Measurements from ENCODE around the gene EHMT1.
"Not testable (repeated sequence)": the region's sequence is repeated elsewhere in the genome, so short reads cannot be mapped to it uniquely, and the experiment has no call there.

Gene EHMT1

GRCh38 chr9:137723783-137724445, 105.1 kb downstream of the EHMT1 start:
- no peak for DNase-seq

GRCh38 chr9:137724818-137725240, 106.0 kb downstream of the EHMT1 start:
- no peak for DNase-seq

- DNase-seq = no peak
These were observed 106.8 kb downstream of the EHMT1 start for GRCh38 chr9:137725598-137725997.

- not testable (repeated sequence) for DNase-seq
These were observed 107.5 kb downstream of the EHMT1 start for GRCh38 chr9:137726336-137726735.

GRCh38 chr9:137726764-137727163, 108.0 kb downstream of the EHMT1 start:
- DNase-seq = no peak

- no peak for DNase-seq
These were observed 108.9 kb downstream of the EHMT1 start for GRCh38 chr9:137727716-137728115.

- DNase-seq = no peak
These were observed 109.9 kb downstream of the EHMT1 start for GRCh38 chr9:137728444-137729311.

- DNase-seq = no peak
These were observed 112.6 kb downstream of the EHMT1 start for GRCh38 chr9:137731216-137731946.

GRCh38 chr9:137731947-137732813, 113.4 kb downstream of the EHMT1 start:
- DNase-seq = no peak

GRCh38 chr9:137733429-137733828, 114.6 kb downstream of the EHMT1 start:
- DNase-seq = no peak

GRCh38 chr9:137734181-137734580, 115.4 kb downstream of the EHMT1 start:
- no peak for DNase-seq

GRCh38 chr9:137738182-137738696, 119.4 kb downstream of the EHMT1 start:
- DNase-seq = peak in 1 of 2 donors; percentile 45

GRCh38 chr9:137738703-137739102, 119.9 kb downstream of the EHMT1 start:
- no peak for DNase-seq

- DNase-seq = no peak
These were observed 120.8 kb downstream of the EHMT1 start for GRCh38 chr9:137739371-137740309.

- no peak for DNase-seq
These were observed 121.5 kb downstream of the EHMT1 start for GRCh38 chr9:137740312-137740711.

- DNase-seq = no peak
These were observed 122.5 kb downstream of the EHMT1 start for GRCh38 chr9:137741330-137741729.

- DNase-seq = no peak
These were observed 123.9 kb downstream of the EHMT1 start for GRCh38 chr9:137742698-137743097.

GRCh38 chr9:137743695-137744094, 124.9 kb downstream of the EHMT1 start:
- no peak for DNase-seq

GRCh38 chr9:137744632-137745183, 125.9 kb downstream of the EHMT1 start:
- DNase-seq = no peak

- DNase-seq = peak in 1 of 2 donors; percentile 58
These were observed 126.8 kb downstream of the EHMT1 start for GRCh38 chr9:137745541-137745991.

- no peak for DNase-seq
These were observed 129.5 kb downstream of the EHMT1 start for GRCh38 chr9:137748311-137748710.

Data from CD4-positive, alpha-beta T cell treated with Interferon alpha-2 for 1 hour (primary cell).